ENCODE measurements around the gene NLRC5. TPM values are rescaled to one million over a fixed set of nuclear protein-coding genes. Genes with fewer than 3 reads are reported as not detected.

The NLRC5 gene
- total and polyA plus RNA-seq, 2 donors: 10.7 to 13.3 TPM

DNA sequence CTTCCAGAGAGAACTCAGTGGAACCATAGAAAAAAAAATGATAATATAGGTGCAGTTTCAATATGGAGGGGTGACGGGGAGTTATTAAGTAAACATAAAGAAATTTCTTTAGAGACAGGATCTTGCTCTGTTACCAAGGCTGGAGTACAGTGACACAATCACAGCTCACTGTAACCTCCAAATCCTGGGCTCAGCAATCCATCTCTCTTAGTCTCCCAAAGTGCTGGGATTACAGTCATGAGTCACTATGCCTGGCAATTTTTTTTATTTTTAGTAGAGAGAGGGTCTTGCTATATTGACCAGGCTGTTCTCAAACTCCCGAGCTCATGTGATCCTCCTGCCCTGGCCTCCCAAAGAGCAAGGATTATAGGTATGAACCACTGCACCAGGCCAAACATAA is 48.8 kb downstream of the NLRC5 start:
- no peaks in the 10 kb centered on the region for H3K36me3 ChIP-seq (ENCODE audit: insufficient read depth)
- no peak for DNase-seq (ENCODE audit: extremely low spot score)
- H3K4me3 ChIP-seq (ENCODE audit: low read depth, low read length): no peak overlapping the region
- WGBS: 93% methylated on average over 2 of the region's 2 CpGs
- no peaks in the 10 kb centered on the region for H3K4me1 ChIP-seq (ENCODE audit: insufficient read depth)
- no peak overlapping the region for H3K27ac ChIP-seq (ENCODE audit: low read depth)

DNA sequence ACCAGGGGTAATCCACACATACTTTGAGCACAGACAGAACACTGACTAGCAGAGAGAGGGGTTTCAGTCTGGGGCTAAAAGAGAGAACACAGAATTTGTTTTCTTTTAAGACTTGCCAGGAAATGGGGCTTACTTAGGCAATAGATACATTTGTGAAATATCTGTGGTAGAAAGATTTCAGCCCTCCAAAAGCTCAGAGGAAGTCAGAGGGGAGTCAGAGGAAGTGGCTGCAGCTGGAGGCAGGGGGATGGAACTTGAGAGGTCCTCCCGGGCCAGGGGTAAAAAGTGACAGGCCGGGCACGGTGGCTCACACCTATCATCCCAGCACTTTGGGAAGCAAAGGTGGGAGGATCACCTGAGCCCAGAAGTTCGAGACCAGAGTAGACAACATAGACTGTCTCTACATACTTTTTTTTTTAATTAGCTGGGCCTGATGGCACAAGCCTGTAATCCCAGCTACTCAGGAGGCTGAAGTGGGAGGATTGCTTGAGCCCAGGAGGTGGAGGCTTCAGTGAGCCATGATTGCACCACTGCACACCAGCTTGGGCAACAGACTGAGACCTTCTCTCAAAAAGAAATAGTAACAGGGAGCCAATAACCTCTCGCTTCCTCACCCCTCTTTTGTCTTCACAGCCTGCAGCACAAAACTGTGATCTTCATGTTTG is 49.9 kb downstream of the NLRC5 start:
- Histone ChIP-seq H3K4me3 (ENCODE audit: low read depth, low read length) (no peak overlapping the region), H3K4me1 (ENCODE audit: insufficient read depth) (no peaks in the 10 kb centered on the region), H3K36me3 (ENCODE audit: insufficient read depth) (no peaks in the 10 kb centered on the region), H3K27ac (ENCODE audit: low read depth) (no peak overlapping the region)
- WGBS: 44% methylated on average over 5 of the region's 5 CpGs
- DNase-seq (ENCODE audit: extremely low spot score): no peak

DNA sequence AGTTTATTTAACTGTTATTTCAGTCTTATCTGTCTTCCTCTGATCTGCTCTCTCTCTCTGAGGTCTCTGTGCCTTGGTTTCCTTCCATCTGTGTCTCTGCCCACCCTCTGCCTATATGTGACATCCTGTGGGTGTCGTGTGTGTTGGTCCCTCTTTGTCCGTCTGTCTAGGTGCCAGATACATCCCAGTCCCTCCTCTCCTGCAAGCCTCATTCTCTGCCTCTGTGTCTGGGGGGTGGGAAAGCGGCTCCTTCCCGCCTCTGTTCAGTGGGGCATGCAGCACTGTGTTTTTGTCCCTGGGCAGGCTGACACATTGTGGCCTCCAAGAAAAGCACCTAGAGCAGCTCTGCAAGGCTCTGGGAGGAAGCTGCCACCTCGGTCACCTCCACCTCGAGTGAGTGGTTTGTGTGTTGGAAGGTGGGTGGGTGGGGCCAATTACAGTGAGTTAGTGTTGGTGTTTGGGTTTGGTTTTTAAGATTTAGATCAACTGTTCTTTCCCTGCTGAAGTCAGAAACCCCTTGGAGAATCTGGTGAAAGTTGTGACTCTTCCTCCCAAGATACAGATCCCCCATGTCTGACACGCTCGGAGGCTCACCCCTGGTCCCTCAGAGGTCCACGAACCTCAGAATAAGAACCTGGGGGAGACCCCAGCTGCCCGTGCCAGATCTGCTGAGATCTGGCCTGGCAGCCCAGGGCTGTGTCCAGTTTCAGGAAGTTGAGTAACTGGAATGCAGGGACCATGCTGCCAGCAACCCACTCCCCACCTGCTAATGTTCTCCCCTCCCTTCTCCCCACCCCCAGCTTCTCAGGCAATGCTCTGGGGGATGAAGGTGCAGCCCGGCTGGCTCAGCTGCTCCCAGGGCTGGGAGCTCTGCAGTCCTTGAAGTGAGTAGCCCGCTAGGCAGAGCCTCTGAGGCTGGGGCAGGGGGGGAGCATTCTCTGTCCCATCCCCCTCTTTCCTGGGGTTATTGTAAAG is 52.1 kb downstream of the NLRC5 start:
- no peak overlapping the region for H3K27ac ChIP-seq (ENCODE audit: low read depth)
- no peak overlapping the region for H3K4me3 ChIP-seq (ENCODE audit: low read depth, low read length)

DNA sequence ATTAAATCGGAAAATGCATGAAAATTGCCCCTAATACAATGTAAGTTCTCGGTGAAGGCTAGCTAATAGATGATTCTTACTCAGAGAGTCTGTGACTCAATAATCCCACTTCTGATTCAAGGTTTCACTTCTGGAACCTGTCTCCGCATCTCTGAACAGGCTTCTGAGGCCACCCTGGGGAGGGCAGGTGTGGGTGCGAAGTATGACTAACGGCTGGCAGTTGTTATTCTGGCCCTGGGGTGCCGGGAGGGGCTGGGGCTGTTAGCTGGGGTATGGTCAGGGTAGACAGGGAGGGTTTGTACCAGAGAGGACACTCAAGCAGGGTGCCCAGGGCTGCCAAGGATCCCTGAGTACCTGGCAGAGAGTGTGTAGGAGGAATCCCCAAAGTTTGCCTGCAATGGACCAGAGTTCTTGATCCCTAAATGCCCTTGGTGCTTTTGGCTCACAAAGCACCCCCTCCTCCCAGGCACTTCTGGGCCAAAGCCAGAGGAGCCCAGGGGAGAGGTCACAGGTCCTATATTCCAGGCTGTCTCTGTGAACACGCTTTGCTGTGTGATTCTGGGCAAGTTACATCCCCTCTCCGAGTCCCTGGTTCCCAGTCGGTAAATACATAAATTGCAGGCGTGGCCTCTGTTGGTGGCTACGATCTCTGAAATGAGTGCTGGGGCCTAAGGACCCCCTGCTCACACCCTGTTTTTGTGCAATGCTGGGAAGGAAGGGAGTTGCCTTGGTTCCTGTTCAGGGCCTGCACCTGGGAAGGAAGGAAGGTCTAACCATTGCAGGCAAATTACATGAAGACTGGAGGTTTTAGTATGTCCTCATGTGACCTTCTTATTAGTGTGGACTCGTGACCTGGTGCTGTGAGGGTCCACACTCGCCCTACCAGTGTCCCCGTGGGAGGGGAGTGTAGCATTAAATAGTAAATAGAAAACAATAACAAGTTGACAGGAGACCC is 53.1 kb downstream of the NLRC5 start:
- no peak for DNase-seq (ENCODE audit: extremely low spot score)
- Histone ChIP-seq H3K36me3 (ENCODE audit: insufficient read depth) (no peaks in the 10 kb centered on the region), H3K4me1 (ENCODE audit: insufficient read depth) (no peaks in the 10 kb centered on the region), H3K27ac (ENCODE audit: low read depth) (no peak overlapping the region), H3K4me3 (ENCODE audit: low read depth, low read length) (no peak overlapping the region)
- WGBS: 78% methylated on average over 14 of the region's 14 CpGs

More for the DNA sequence above, 52.1 kb downstream of the NLRC5 start:
- Histone ChIP-seq H3K36me3 (ENCODE audit: insufficient read depth) (no peaks in the 10 kb centered on the region), H3K4me1 (ENCODE audit: insufficient read depth) (no peaks in the 10 kb centered on the region)
- no peak for DNase-seq (ENCODE audit: extremely low spot score)
- 84% methylated on average over 12 of the region's 12 CpGs for WGBS

DNA sequence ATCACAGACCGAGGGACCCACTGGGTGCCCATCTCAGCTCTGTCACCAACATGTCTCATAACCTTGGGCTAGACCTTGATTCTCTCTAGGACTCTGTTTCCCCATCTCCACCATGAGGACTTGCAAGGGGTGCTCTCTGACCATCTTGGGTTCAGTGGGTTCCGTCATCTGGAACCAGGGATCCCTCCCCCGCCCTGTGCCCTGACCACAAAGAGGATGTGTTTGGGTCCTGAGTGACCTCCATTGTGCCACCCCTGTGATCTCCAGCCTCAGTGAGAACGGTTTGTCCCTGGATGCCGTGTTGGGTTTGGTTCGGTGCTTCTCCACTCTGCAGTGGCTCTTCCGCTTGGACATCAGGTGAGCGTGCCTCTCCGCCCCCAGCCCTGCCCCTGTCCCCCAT is 53.9 kb downstream of the NLRC5 start:
- no peak overlapping the region for H3K4me3 ChIP-seq (ENCODE audit: low read depth, low read length)
- DNase-seq (ENCODE audit: extremely low spot score): no peak

DNA sequence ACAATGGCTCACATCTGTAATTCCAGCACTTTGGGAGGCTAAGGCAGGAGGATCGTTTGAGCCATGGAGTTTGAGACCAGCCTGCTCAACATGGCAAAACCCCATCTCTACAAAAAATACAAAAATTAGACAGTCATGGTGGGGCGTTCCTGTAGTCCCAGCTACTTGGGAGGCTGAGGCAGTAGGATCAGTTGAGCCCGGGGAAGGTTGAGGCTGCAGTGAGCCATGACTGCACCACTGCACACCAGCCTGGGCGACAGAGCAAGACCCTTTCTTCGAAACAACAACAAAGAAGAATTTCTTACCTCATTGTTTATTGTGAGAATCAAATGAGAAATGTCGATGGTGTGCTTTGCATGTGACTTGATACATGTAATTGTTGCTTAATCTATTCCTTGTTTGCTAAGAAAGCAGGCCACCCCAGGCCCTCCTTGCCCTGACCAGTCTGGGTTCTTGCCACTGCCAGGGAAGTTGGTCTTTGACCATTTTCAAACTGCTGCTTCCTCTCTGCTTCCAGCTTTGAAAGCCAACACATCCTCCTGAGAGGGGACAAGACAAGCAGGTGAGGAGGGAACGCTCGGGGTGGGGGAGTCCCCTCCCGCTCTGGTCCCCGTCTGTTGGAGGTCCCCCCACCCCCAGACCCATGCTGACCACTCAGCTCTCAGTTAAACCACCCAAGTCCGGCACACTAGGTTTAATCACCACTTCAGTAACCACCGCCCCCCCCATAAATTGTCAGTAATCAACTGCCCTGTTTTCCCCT is 55.8 kb downstream of the NLRC5 start:
- Histone ChIP-seq H3K4me3 (ENCODE audit: low read depth, low read length) (no peak overlapping the region), H3K27ac (ENCODE audit: low read depth) (no peak overlapping the region), H3K36me3 (ENCODE audit: insufficient read depth) (no peaks in the 10 kb centered on the region), H3K4me1 (ENCODE audit: insufficient read depth) (no peaks in the 10 kb centered on the region)
- 79% methylated on average over 12 of the region's 12 CpGs for whole genome bisulfite sequencing
- DNase-seq (ENCODE audit: extremely low spot score): no peak

More for the DNA sequence above, 53.9 kb downstream of the NLRC5 start:
- Histone ChIP-seq H3K4me1 (ENCODE audit: insufficient read depth) (no peaks in the 10 kb centered on the region), H3K27ac (ENCODE audit: low read depth) (no peak overlapping the region), H3K36me3 (ENCODE audit: insufficient read depth) (no peaks in the 10 kb centered on the region)
- WGBS: 92% methylated on average over 9 of the region's 9 CpGs

DNA sequence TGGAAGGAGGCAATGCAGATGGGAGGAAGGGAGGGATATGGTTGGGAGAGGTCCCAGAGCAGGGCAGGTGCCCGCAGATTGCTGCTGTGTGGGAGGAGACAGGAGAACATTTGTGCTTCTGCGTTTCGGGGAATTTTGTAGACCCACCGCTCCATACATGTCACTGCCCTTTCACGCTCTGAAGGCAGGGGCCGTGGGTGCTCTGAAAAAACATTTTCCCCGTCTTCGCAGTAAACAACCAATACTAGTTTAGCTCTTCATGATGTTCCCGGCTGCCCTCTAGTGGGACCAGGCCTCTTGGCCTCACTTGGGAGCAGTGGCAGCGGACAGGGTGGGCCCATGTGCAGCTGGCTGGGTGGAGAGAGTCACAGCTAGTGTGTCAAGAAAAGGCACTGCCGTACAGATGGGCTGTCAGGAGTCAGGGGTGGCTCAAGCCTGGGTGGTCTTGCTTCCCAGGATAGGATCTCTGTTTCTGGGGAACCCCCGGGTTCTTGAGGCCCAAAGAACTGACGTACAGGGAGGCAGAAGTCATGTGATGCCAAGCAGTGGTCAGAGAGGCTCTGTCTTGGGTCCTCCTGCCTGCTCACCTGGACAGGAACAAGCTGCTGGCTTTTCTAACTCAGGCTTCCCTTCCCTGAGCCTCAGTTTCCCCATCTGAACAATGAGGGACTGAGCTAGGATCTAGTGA is 56.5 kb downstream of the NLRC5 start:
- no peaks in the 10 kb centered on the region for H3K4me1 ChIP-seq (ENCODE audit: insufficient read depth)
- no peaks in the 10 kb centered on the region for H3K36me3 ChIP-seq (ENCODE audit: insufficient read depth)
- no peak overlapping the region for H3K27ac ChIP-seq (ENCODE audit: low read depth)
- WGBS: 24% methylated on average over 13 of the region's 13 CpGs
- peak; percentile 52 for DNase-seq (ENCODE audit: extremely low spot score)
- no peak overlapping the region for H3K4me3 ChIP-seq (ENCODE audit: low read depth, low read length)

DNA sequence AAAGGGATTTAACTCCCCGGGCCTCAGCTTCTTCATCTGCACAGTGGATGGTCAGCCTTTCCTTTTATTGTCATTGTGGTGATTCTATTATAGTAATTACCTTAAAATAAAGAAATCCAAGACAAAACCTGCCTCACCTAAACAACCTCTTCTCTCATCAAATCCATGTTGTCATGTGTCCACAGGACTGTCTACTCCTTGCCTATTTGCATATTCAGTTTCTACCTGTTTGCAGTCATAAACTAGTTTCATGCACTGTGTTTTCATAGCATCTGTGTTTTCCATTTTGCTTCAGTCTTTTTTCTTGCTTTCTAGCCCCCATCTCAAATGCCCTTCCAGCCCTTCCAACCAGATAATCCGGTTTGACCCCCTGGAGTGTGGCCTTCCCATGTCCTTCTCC is 58.7 kb downstream of the NLRC5 start:
- Histone ChIP-seq H3K4me3 (ENCODE audit: low read depth, low read length) (no peak overlapping the region), H3K4me1 (ENCODE audit: insufficient read depth) (no peaks in the 10 kb centered on the region), H3K27ac (ENCODE audit: low read depth) (no peak overlapping the region), H3K36me3 (ENCODE audit: insufficient read depth) (no peaks in the 10 kb centered on the region)
- DNase-seq (ENCODE audit: extremely low spot score): no peak
- 79% methylated on average over 2 of the region's 2 CpGs for WGBS

DNA sequence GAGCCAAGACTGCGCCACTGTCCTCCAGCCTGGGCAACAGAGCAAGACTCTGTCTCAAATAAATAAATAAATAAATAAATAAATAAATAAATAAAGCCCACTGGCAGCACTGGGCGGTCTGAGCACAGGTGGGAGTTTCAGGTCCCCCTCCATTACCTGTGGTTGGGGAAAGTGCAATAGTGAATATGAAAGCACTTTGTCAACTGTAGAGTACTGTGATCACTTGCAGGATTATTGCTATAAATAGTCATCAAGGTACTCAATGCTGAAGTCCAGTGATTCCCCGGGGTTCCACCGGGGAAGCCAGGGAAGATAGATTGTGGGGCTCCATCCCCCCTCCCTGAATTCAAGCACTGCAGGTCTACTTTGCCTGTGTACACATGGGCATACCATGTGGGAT is 60.3 kb downstream of the NLRC5 start:
- no peaks in the 10 kb centered on the region for H3K4me1 ChIP-seq (ENCODE audit: insufficient read depth)
- H3K36me3 ChIP-seq (ENCODE audit: insufficient read depth): no peaks in the 10 kb centered on the region
- H3K27ac ChIP-seq (ENCODE audit: low read depth): no peak overlapping the region
- 96% methylated on average over 4 of the region's 4 CpGs for WGBS
- no peak for DNase-seq (ENCODE audit: extremely low spot score)
- no peak overlapping the region for H3K4me3 ChIP-seq (ENCODE audit: low read depth, low read length)

DNA sequence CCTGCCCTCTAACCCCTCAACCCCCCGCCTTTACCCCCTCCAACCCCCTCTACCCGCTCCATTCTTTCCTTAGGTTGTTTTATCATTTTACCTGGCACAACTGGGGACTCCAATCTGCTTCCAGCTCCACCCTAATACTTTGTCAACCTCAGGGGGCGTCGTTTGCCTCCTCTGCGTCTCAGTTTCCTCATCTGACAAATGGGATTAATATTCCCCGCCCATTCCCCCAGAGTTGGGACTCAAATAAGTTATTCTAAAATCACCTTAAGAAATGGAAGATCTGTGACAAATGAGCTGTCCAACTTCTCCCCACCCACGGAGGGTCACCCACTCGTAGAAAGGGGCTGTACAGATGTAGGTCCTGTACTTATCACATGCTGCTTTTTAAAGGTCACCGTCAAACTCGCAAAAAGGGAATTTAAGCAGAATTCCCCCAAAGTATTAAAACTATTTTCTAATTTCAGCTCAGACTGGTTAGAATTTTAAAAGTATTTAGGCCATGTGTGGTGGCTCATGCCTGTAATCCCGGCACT is 62.4 kb downstream of the NLRC5 start:
- no peaks in the 10 kb centered on the region for H3K36me3 ChIP-seq (ENCODE audit: insufficient read depth)
- H3K4me3 ChIP-seq (ENCODE audit: low read depth, low read length): no peak overlapping the region
- 87% methylated on average over 11 of the region's 11 CpGs for WGBS
- DNase-seq (ENCODE audit: extremely low spot score): no peak
- no peaks in the 10 kb centered on the region for H3K4me1 ChIP-seq (ENCODE audit: insufficient read depth)
- no peak overlapping the region for H3K27ac ChIP-seq (ENCODE audit: low read depth)

DNA sequence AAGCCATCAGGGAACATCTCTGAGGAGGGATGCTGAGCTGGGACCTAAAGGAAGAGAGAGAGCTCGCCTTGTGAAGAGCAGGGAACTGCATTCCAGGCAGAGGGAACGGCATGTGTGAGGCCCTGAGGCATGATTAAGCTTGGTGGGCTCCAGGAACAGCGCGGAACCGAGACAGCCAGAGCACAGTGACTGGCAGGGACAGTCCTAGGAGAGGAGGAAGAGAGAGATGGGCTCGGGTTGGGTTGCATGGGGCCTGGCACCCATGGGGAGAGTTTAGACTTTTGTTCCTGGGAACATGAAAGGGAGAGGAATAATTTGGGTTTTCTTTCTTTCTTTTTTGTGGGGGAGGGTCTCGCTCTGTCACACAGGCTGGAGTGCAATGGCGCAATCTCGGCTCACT is 63.8 kb downstream of the NLRC5 start:
- Histone ChIP-seq H3K36me3 (ENCODE audit: insufficient read depth) (no peaks in the 10 kb centered on the region), H3K4me3 (ENCODE audit: low read depth, low read length) (no peak overlapping the region), H3K27ac (ENCODE audit: low read depth) (no peak overlapping the region), H3K4me1 (ENCODE audit: insufficient read depth) (no peaks in the 10 kb centered on the region)
- 90% methylated on average over 9 of the region's 9 CpGs for WGBS
- DNase-seq (ENCODE audit: extremely low spot score): no peak

DNA sequence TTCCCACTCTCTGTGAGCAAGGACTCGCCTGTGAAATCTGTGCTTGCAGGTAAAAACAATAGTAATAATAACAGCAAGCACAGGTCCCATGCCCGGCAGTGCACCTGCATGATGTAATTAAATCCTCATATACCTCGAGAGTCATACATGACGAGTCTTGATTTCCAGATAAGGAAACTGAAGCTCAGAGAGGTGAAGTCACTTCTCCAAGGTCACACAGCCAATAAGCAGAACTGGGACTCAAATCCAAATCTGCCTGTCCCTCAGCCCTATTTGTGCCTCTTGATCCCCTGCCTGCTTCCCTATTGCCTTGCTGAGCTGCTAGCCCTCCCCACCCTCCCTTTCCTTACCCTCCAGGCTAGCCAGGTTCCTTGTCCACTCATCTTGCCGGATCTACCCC is 65.0 kb downstream of the NLRC5 start:
- DNase-seq (ENCODE audit: extremely low spot score): no peak
- no peak overlapping the region for H3K27ac ChIP-seq (ENCODE audit: low read depth)
- H3K4me3 ChIP-seq (ENCODE audit: low read depth, low read length): no peak overlapping the region
- no peaks in the 10 kb centered on the region for H3K36me3 ChIP-seq (ENCODE audit: insufficient read depth)
- H3K4me1 ChIP-seq (ENCODE audit: insufficient read depth): no peaks in the 10 kb centered on the region
- WGBS: 86% methylated on average over 5 of the region's 5 CpGs
